ENCODE measurements around the gene CRYBA4. TPM values are rescaled to one million over a fixed set of nuclear protein-coding genes. Genes with fewer than 3 reads are reported as not detected.

The CRYBA4 gene
- total RNA-seq, 1 experiment from 2014 or later, result not detected

- no peak overlapping the region for H3K4me3 ChIP-seq (ENCODE audit: low read depth in 2 of 2, low read length in 2 of 2)
- DNase-seq (ENCODE audit: low read depth, low spot score) (no peak), ATAC-seq (no peak)
- intact Hi-C loops (cut with micrococcal nuclease; ENCODE audit: unreplicated experiment) (no loop called here), in situ Hi-C loops (cut with HindIII; ENCODE audit: low pct_unique_long_range_greater_than_20kb, low sequenced_read_pairs) (no loop called here)
- CTCF ChIA-PET, result no interaction called here
- no peaks in the 10 kb centered on the region for H3K36me3 ChIP-seq (ENCODE audit: control insufficient read depth, insufficient read depth, low read length)
- H3K4me1 ChIP-seq (ENCODE audit: control insufficient read depth, insufficient read depth, low read length), result no peaks in the 10 kb centered on the region
- no TSS peak for BruUV-seq (replicated peaks)
- POLR2A ChIA-PET, result no interaction called here
- H3K27me3 ChIP-seq (ENCODE audit: control insufficient read depth, insufficient read depth, low read length), result no peaks in the 10 kb centered on the region; the same call in 1 of the 2 replicates
- H3K27ac ChIP-seq (ENCODE audit: low read length), result no peak overlapping the region
- no peak for TF ChIP-seq TCF7L2 (IDR thresholded peaks at IDR 0.05; ENCODE audit: low read depth, low read length)
- no peak for TF ChIP-seq REST (IDR thresholded peaks at IDR 0.05; ENCODE audit: insufficient read depth in 1 of 2, low read depth in 2 of 2, low read length in 1 of 2)
- TF ChIP-seq SIN3A (IDR thresholded peaks at IDR 0.05; ENCODE audit: borderline replicate concordance, insufficient read depth, low read depth, low read length), result no peak
- TF ChIP-seq POLR2AphosphoS5 (IDR thresholded peaks at IDR 0.05; ENCODE audit: low read depth, low read length), result no peak
- no peak for TF ChIP-seq CTCF (IDR thresholded peaks at IDR 0.05)
- H3K9me3 ChIP-seq (ENCODE audit: control insufficient read depth, insufficient read depth, low read depth, low read length), result no peaks in the 10 kb centered on the region
Observed at GRCh38 chr22:26599505-26599904, 22.3 kb upstream of the CRYBA4 start.

- H3K27ac ChIP-seq (ENCODE audit: low read length), result no peak overlapping the region
- H3K27me3 ChIP-seq (ENCODE audit: control insufficient read depth, insufficient read depth, low read length), result no peaks in the 10 kb centered on the region; the same call in 1 of the 2 replicates
- ATAC-seq, result no peak
- no peak for DNase-seq (ENCODE audit: low read depth, low spot score)
- intact Hi-C loops (cut with micrococcal nuclease; ENCODE audit: unreplicated experiment), result no loop called here
- BruUV-seq (replicated peaks), result no TSS peak
- ChIA-PET POLR2A (interaction anchor here (0.7 kb wide), 1 partner anchor 1272 kb away, joined by 6 read pairs; no protein-coding TSS in a partner anchor), CTCF (no interaction called here)
- no peaks in the 10 kb centered on the region for H3K9me3 ChIP-seq (ENCODE audit: control insufficient read depth, insufficient read depth, low read depth, low read length)
- no peak overlapping the region for H3K4me3 ChIP-seq (ENCODE audit: low read depth in 2 of 2, low read length in 2 of 2)
- in situ Hi-C loops (cut with HindIII; ENCODE audit: low pct_unique_long_range_greater_than_20kb, low sequenced_read_pairs), result no loop called here
- H3K36me3 ChIP-seq (ENCODE audit: control insufficient read depth, insufficient read depth, low read length), result no peaks in the 10 kb centered on the region
- TF ChIP-seq SIN3A (IDR thresholded peaks at IDR 0.05; ENCODE audit: borderline replicate concordance, insufficient read depth, low read depth, low read length), result no peak
- no peak for TF ChIP-seq REST (IDR thresholded peaks at IDR 0.05; ENCODE audit: insufficient read depth in 1 of 2, low read depth in 2 of 2, low read length in 1 of 2)
- no peak for TF ChIP-seq POLR2AphosphoS5 (IDR thresholded peaks at IDR 0.05; ENCODE audit: low read depth, low read length)
- no peak for TF ChIP-seq CTCF (IDR thresholded peaks at IDR 0.05)
- TF ChIP-seq TCF7L2 (IDR thresholded peaks at IDR 0.05; ENCODE audit: low read depth, low read length), result no peak
- H3K4me1 ChIP-seq (ENCODE audit: control insufficient read depth, insufficient read depth, low read length), result no peaks in the 10 kb centered on the region
Observed at GRCh38 chr22:26601726-26602125, 20.0 kb upstream of the CRYBA4 start.
